GM23248 (cell line): ENCODE data around the gene TP53TG5. TPM values are rescaled to one million over a fixed set of nuclear protein-coding genes. Genes with fewer than 3 reads are reported as not detected.
A peak's percentile ranks its signal among the peaks of the same experiment; 100 is the strongest.

Source experiments
- DNase-seq: peaks from one replicate; pipeline ENCODE4 v3.0.0-alpha.2; 2015
- H2AFZ ChIP-seq: fragments of 200-600 bp; sonication (generic); 2 replicates; pipeline ENCODE4 v1.6.1; 2016; ENCODE audit warnings: antibody characterized with exemption
- H3F3A ChIP-seq: fragments of 200-600 bp; sonication (generic); 2 replicates; pipeline ENCODE4 v1.6.1; 2016; ENCODE audit warnings: mild to moderate bottlenecking, antibody characterized with exemption, mixed run types; ENCODE audit not compliant: insufficient read depth
- H3K27ac ChIP-seq: fragments of 200-600 bp; sonication (generic); 2 replicates; pipeline ENCODE4 v1.5.1; 2016; ENCODE audit warnings: mild to moderate bottlenecking
- H3K27me3 ChIP-seq: fragments of 200-600 bp; sonication (generic); replicated peaks from 2 replicates; pipeline ENCODE4 v1.6.1; 2016; ENCODE audit warnings: mild to moderate bottlenecking; ENCODE audit not compliant: insufficient read depth
- H3K36me3 ChIP-seq: fragments of 200-600 bp; sonication (generic); 2 replicates; pipeline ENCODE4 v1.6.1; 2016; ENCODE audit warnings: low read depth, mild to moderate bottlenecking
- H3K4me1 ChIP-seq: fragments of 200-600 bp; sonication (generic); 2 replicates; pipeline ENCODE4 v1.6.1; 2016; ENCODE audit warnings: mild to moderate bottlenecking; ENCODE audit not compliant: insufficient read depth
- H3K4me2 ChIP-seq: fragments of 200-600 bp; sonication (generic); one replicate; pipeline ENCODE4 v1.6.1; 2016; ENCODE audit warnings: mild to moderate bottlenecking; ENCODE audit not compliant: unreplicated experiment
- H3K4me3 ChIP-seq: fragments of 200-600 bp; sonication (generic); 2 replicates; pipeline ENCODE4 v1.5.1; 2016; ENCODE audit warnings: mild to moderate bottlenecking
- H3K79me2 ChIP-seq: fragments of 200-600 bp; sonication (generic); 2 replicates; pipeline ENCODE4 v1.6.1; 2016; ENCODE audit warnings: mild to moderate bottlenecking; ENCODE audit not compliant: insufficient read depth
- H3K9ac ChIP-seq: fragments of 200-600 bp; sonication (generic); 2 replicates; pipeline ENCODE4 v1.6.1; 2016; ENCODE audit warnings: mild to moderate bottlenecking
- H3K9me2 ChIP-seq: fragments of 200-600 bp; sonication (generic); 2 replicates; pipeline ENCODE4 v1.6.1; 2016; ENCODE audit warnings: mixed run types, mild to moderate bottlenecking, moderate library complexity; ENCODE audit not compliant: insufficient read depth
- H3K9me3 ChIP-seq: fragments of 200-600 bp; sonication (generic); one replicate; pipeline ENCODE4 v1.6.1; 2017; ENCODE audit warnings: low read depth
- H4K20me1 ChIP-seq: fragments of 200-600 bp; sonication (generic); 2 replicates; pipeline ENCODE4 v1.6.0; 2016; ENCODE audit not compliant: insufficient read depth
- EZH2 ChIP-seq: fragments of 200-600 bp; sonication (generic); IDR thresholded peaks from 2 replicates; pipeline ENCODE4 v1.6.1; 2018; ENCODE audit warnings: antibody characterized with exemption, mild to moderate bottlenecking; ENCODE audit not compliant: insufficient read depth, poor library complexity, severe bottlenecking
- EZH2phosphoT487 ChIP-seq: fragments of 200-600 bp; sonication (generic); IDR thresholded peaks from 2 replicates; pipeline ENCODE4 v1.6.1; 2018; ENCODE audit warnings: antibody characterized with exemption, moderate library complexity, mild to moderate bottlenecking, low read depth; ENCODE audit not compliant: insufficient read depth
- WGBS, 2 experiments: methylation state at CpG; one replicate each; pipeline ENCODE4 v1.1.6; 2015 to 2017; ENCODE audit warnings: low lambda C conversion rate in 2 of 2, low coverage in 1 of 2; ENCODE audit errors: missing lambda C conversion rate in 2 of 2; 5-methylcytosine and 5-hydroxymethylcytosine counted together
- in situ Hi-C: fragments of 300-500 bp; cut with MboI; formaldehyde crosslinking; loops from 2 replicates; pipeline ENCODE4 v1.15.0; 2020
- polyA plus RNA-seq: library from polyadenylated mRNA; unstranded; fragments of >200 nt; fragmentation: Nextera tagmentation; extraction: Ambion mirVana; gene quantifications from 2 replicates; pipeline ENCODE4 v1.2.1, GENCODE V29; 2016
- total RNA-seq: library from RNA; depleted of rRNA; stranded (reverse); fragments of >200 nt; shearing (Covaris generic); gene quantifications from 2 replicates; pipeline ENCODE4 v1.2.3, GENCODE V29; 2014

Gene TP53TG5
- total and polyA plus RNA-seq, 2 experiments from 2014 or later, result 0.55 TPM; not detected in 1

- Histone ChIP-seq H3K9ac (peak overlapping the region; percentile 81), H4K20me1 (no peaks in the 10 kb centered on the region), H3K27ac (peak overlapping the region; percentile 99), H3K9me2 (no peaks in the 10 kb centered on the region), H2AFZ (no peak overlapping the region), H3K9me3 (no peaks in the 10 kb centered on the region), H3K4me2 (peak overlapping the region; percentile 74), H3K27me3 (no peaks in the 10 kb centered on the region), H3K4me3 (no peak overlapping the region), H3F3A (peaks cover 88% of the 10 kb centered on the region), H3K4me1 (peaks cover 61% of the 10 kb centered on the region), H3K79me2 (peaks cover 78% of the 10 kb centered on the region), H3K36me3 (peaks cover 68% of the 10 kb centered on the region)
- 23 to 25% methylated on average over 11 of the region's 11 CpGs for WGBS, 2 experiments
- TF ChIP-seq EZH2phosphoT487 (no peak), EZH2 (no peak)
- DNase-seq, result peak; percentile 99
- in situ Hi-C loops, result no loop called here
Measured at GRCh38 chr20:45336530-45337366, 41.4 kb downstream of the TP53TG5 start.

- no peak overlapping the region for H3K27ac ChIP-seq
- H3K27me3 ChIP-seq, result no peaks in the 10 kb centered on the region
- H3K79me2 ChIP-seq, result peaks cover 75% of the 10 kb centered on the region
- H3K9me3 ChIP-seq, result no peaks in the 10 kb centered on the region
- H3K4me2 ChIP-seq, result no peak overlapping the region
- H3F3A ChIP-seq, result peaks cover 92% of the 10 kb centered on the region
- H3K9me2 ChIP-seq, result no peaks in the 10 kb centered on the region
- no peak for TF ChIP-seq EZH2
- no peak for TF ChIP-seq EZH2phosphoT487
- DNase-seq, result no peak
- in situ Hi-C loops, result no loop called here
- no peak overlapping the region for H2AFZ ChIP-seq
- peaks cover 90% of the 10 kb centered on the region for H3K36me3 ChIP-seq
- no peak overlapping the region for H3K9ac ChIP-seq
- peaks cover 7% of the 10 kb centered on the region for H3K4me1 ChIP-seq
- no peak overlapping the region for H3K4me3 ChIP-seq
- H4K20me1 ChIP-seq, result no peaks in the 10 kb centered on the region
- WGBS, 2 experiments, result 95 to 97% methylated on average over 3 of the region's 3 CpGs
Measured at GRCh38 chr20:45330476-45330875, 47.6 kb downstream of the TP53TG5 start.

DNA sequence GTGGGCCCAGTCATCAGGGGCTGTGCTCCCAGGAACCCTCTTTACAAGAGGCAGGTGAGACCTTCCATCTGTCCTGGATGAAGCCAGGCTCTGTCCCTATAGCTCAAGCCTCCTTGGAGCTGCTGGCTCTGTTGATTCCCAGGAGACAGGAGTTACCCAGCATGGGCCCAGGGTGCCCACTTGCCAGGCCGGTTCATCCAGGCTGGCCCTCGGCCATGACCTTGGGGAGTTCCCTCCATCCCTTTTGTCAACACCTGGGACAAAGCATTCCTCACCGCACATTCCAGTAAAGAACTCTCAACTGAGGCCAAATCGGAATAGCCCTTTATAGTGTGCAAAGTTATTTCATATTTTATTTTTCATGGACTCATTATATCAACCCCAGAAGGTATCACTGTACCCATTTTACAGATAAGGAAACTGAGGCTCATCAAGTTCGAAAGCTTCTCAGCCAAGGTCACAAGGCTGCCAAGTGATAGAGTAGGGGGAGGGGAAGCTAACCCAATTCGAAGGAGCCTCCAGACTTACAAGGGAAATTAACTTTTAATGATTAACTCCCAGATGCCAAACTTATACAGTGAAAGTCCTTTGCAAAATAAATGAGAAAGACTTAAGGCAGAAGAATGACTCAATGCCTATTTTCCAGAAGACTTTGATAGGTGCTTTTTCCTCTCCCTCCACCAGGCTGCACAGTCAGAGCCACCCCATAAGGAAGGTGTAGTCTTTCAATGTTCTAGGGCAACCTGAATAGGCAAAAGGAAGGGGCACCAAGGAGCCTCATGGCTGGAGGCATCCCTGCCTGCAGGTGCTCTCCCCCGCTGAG lies 48.4 kb downstream of the TP53TG5 start:
- no peak for DNase-seq
- in situ Hi-C loops, result no loop called here
- 87% methylated on average over 7 of the region's 7 CpGs for WGBS, 2 experiments
- Histone ChIP-seq H3K27ac (peak overlapping the region; percentile 21; the same call in 1 of the 2 replicates), H3K27me3 (no peaks in the 10 kb centered on the region), H4K20me1 (no peaks in the 10 kb centered on the region), H3K9ac (no peak overlapping the region), H3K4me2 (no peak overlapping the region), H3K79me2 (peaks cover 68% of the 10 kb centered on the region), H3F3A (peaks cover 90% of the 10 kb centered on the region), H3K4me1 (peaks cover under 1% of the 10 kb centered on the region; the same call in 1 of the 2 replicates), H2AFZ (no peak overlapping the region), H3K9me2 (no peaks in the 10 kb centered on the region), H3K36me3 (peaks cover 88% of the 10 kb centered on the region), H3K9me3 (no peaks in the 10 kb centered on the region), H3K4me3 (no peak overlapping the region)
- TF ChIP-seq EZH2 (no peak), EZH2phosphoT487 (no peak)

DNA sequence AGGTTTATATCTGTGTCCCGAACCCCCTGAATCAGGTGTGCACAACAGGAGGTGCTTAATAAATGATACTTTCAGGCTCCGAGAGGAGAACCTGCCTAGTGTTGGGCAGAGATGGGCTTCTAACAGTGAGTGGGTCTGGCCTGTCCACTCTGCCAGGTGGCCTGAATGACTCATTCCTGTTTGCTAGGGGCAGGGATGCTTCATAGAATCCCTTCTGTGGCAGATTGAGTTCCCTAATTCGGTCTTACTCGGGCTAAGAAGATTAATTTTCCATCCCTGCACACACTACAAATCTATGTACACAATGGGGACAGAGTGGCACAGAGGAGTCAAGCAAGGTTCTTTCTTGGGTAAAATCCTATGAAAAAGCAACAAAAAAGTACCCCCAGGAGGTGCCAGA lies 49.7 kb downstream of the TP53TG5 start:
- Histone ChIP-seq H3K27ac (0 out of 2 replicates have a peak overlapping the region, but pooled peaks have one; percentile 11), H3K9ac (no peak overlapping the region), H2AFZ (no peak overlapping the region), H3K4me3 (no peak overlapping the region), H3K4me2 (no peak overlapping the region), H3K27me3 (no peaks in the 10 kb centered on the region), H4K20me1 (no peaks in the 10 kb centered on the region), H3K4me1 (no peaks in the 10 kb centered on the region), H3F3A (peaks cover 92% of the 10 kb centered on the region), H3K9me3 (no peaks in the 10 kb centered on the region), H3K36me3 (peaks cover 78% of the 10 kb centered on the region), H3K79me2 (peaks cover 55% of the 10 kb centered on the region), H3K9me2 (no peaks in the 10 kb centered on the region)
- in situ Hi-C loops, result no loop called here
- DNase-seq, result no peak
- WGBS, 2 experiments, result 95 to 98% methylated on average over 4 of the region's 4 CpGs
- no peak for TF ChIP-seq EZH2phosphoT487
- no peak for TF ChIP-seq EZH2
